HG03558 (cell line): ENCODE data around the gene CDCA7L.
A peak's percentile ranks its signal among the peaks of the same experiment; 100 is the strongest.

Experiments
- ATAC-seq: cut with Tn5 transposase; IDR thresholded peaks from one replicate; pipeline ENCODE4 v1.9.1; 2021; ENCODE audit warnings: moderate number of reproducible peaks; ENCODE audit not compliant: unreplicated experiment; ENCODE audit errors: extremely low read depth

Gene CDCA7L, protein sequence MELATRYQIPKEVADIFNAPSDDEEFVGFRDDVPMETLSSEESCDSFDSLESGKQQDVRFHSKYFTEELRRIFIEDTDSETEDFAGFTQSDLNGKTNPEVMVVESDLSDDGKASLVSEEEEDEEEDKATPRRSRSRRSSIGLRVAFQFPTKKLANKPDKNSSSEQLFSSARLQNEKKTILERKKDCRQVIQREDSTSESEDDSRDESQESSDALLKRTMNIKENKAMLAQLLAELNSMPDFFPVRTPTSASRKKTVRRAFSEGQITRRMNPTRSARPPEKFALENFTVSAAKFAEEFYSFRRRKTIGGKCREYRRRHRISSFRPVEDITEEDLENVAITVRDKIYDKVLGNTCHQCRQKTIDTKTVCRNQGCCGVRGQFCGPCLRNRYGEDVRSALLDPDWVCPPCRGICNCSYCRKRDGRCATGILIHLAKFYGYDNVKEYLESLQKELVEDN

DNA sequence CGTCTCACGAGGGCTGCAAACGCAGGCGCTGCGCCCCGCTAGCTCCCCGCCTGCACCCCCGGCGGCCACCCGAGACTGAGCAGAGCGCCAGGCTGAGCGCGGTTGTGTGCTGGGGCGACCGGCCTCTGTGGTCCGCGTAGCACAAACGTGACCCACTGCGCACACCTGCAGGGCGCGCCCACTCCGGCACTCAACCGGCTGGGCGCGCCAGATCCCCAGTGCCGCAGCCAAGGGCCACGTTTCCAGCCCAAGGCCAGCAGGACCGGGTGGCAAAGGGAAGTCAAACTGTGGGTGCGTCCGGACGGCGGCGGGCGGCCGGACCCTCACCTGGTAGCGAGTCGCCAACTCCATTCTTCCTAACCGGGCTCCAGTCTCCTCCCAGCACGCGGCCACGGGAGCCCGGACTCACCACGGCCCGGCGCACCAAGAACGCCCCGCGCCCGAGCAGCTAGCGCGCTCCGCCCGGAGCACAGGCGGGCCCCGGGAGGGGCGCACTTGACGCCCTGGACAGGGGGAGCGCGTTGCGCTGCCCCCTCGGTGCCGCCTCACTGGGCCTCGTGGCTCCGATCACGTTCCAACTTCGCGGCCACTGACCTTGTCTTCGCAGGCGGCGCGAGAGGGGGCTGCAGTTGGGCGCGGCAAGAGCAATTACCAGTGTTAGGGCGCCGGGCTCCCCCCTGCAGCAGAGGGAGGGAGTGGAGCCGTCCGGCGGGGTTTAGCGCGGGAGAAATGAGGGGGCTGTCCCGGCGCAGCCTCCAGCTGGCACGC lies at the start of gene CDCA7L:
TSS of gene CDCA7L (minus strand) at position 446 of the 768 bp plus-strand sequence. CDS start at position 351, 95 bp downstream.
- peak; percentile 60 for ATAC-seq

- no peak for ATAC-seq
Observed at GRCh38 chr7:21986096-21986495, 40.4 kb upstream of the CDCA7L start.

DNA sequence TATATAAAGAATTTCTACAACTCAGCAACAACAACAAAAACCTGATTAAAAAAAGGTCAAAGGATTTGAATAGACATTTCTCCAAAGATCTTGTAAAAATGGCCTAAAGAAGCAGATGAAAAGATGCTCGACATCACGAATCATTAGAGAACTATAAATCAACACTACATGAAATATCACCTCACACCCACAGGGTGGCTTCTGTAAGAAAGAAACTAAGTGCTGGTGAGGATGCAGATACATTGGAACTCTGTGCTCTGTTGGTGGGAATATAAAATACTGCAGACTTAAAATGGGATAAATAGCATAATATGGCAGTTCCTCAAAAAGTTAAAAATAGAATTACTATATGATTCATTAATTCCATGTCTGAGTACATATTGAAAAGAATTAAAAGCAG lies 38.3 kb upstream of the CDCA7L start:
- ATAC-seq = no peak

- no peak for ATAC-seq
Observed at GRCh38 chr7:21983056-21983455, 37.4 kb upstream of the CDCA7L start.

DNA sequence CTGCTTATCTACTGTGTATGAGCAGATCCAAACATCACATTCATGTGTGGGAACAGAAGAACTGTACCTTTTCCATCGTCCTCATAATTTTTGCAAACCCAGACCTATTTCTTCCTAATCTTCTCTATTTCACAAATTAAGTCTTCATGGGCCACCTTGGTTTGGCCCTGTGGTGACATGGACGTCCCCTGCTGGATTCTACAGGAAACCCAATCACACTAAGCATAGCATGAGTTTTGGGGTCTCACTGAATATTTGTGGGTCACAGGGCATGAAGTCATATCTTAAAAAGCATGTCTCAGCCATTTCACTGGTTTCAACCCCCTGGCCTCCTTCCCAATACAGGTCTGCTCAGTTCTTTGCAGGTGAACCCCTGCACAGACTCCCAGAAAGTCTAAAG lies 35.8 kb upstream of the CDCA7L start:
- ATAC-seq = no peak

GRCh38 chr7:21980926-21981500 lies 35.3 kb upstream of the CDCA7L start:
- no peak for ATAC-seq

GRCh38 chr7:21972397-21972784 lies 26.7 kb upstream of the CDCA7L start:
- no peak for ATAC-seq

DNA sequence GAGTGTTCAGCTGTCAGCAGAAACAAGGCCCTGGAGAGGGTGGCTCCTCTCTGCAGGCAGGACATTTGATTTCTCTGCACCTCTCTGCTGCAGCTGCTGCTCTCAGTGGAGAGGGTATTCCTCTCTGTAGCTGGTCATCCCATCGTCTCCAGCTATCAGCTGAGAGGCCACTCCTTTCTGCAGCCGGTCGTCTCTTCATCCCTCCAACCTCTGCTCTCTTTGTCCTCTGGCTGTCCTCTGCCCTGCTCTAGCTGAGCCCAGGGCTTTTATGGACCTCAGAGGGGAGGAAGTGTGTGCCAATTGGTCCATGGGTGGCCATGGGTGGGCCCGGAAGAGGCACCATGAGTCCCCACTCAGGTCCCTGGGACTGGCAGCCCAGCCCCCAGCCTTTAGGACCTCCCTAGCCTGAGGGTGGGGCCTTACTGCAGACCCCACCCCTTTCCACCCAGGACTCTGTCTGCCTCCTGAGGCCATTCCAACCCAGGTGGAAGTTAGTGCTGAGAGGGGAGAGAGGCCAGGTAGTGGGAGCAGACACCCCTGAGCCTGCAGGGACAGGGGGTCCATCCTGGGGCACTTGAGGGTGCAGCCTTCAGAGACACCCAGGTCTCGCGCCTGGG lies 26.2 kb upstream of the CDCA7L start:
- ATAC-seq = no peak

GRCh38 chr7:21969822-21970221 lies 24.1 kb upstream of the CDCA7L start:
- ATAC-seq = no peak

DNA sequence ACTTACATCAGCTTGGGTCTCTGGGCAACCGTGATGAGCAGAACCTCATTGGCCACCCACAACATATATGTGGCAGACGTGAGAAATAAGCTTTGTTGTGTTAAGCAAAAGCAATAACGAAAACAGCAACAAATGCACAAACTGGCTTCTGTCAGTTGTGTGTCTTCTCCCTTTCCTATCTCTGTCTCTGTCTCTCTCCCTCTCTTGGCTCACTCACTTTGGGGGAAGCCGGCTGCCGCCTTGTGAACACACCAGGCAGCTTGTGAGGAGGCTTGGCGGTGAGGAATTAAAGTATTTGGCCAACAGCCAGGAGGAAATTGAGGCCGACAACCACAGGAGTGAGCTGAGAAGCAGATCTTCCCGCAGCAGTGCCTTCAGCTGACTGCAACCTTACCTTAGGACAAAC lies 21.9 kb upstream of the CDCA7L start:
- ATAC-seq = no peak

DNA sequence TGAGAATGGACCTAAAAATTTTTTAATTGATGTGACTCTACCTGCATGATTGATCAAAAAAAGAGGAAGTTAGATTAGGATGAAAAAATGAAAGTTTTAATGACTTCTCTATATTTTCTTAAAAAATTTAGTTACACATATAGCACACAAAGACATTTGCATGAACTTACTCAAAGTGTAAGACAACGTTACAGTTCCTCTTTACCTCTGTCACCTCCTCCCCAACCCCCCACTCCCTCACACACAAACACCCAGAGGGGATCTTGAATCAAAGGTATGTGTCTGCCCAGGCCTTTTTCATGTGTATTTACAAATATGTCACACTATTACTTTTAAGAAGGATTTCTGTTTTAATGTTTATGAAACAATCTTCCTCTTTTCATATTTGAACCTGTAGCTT lies 20.6 kb upstream of the CDCA7L start:
- peak; percentile 81 for ATAC-seq

GRCh38 chr7:21965291-21965690 lies 19.6 kb upstream of the CDCA7L start:
- no peak for ATAC-seq

DNA sequence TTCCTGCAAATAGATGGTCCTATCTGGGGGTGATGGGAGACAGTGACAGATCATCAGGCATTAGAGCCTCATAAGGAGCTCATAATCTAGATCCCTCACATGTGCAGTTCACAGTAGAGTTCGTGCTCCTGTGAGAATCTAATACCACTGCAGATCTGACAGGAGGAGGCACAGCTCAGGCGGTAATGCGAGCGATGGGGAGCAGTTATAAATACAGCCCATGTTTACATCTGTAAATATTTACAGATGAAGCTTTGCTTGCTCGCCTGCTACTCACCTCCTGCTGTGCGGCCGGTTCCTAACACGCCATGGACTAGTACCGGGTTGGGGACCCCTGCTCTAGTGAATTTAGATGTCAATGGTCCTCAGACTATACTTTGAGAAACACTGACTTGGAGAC lies 17.0 kb upstream of the CDCA7L start:
- no peak for ATAC-seq

DNA sequence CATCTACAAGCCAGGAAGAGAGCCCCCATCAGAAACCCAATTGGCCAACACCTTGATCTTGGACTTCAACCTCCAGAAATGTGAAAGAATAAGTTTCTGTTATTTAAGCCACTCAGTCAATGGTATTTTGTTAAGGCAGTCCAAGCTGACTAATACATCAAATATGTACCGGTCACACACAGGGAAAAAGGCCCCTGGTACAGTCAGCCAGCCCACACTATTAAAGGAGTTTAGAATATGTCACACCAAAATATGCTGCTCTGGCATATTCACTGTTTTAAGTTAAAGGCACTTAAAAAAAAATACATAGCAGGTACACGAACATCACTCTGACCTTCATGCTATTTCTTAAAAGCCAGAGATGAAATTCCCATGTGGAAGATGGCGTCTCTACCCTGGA lies 15.2 kb upstream of the CDCA7L start:
- no peak for ATAC-seq

DNA sequence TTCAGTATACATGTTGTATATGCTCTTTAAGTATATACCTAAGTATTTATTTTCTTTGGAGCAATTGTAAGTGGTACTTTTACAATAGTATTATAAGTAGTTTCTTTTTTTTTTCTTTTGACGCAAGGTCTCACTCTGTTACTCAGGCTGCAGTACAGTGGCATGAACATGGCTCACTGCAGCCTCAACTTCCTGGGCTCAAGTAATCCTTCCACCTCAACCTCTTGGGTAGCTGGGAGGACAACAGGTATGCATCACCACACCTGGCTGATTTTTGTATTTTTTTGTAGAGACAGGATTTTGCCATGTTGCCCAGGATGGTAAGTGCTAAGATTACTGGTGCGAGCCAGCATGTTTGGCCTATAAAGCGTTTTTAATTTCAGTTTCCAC lies 13.7 kb upstream of the CDCA7L start:
- ATAC-seq = no peak

GRCh38 chr7:21953781-21954180 lies 8.1 kb upstream of the CDCA7L start:
- ATAC-seq = no peak

DNA sequence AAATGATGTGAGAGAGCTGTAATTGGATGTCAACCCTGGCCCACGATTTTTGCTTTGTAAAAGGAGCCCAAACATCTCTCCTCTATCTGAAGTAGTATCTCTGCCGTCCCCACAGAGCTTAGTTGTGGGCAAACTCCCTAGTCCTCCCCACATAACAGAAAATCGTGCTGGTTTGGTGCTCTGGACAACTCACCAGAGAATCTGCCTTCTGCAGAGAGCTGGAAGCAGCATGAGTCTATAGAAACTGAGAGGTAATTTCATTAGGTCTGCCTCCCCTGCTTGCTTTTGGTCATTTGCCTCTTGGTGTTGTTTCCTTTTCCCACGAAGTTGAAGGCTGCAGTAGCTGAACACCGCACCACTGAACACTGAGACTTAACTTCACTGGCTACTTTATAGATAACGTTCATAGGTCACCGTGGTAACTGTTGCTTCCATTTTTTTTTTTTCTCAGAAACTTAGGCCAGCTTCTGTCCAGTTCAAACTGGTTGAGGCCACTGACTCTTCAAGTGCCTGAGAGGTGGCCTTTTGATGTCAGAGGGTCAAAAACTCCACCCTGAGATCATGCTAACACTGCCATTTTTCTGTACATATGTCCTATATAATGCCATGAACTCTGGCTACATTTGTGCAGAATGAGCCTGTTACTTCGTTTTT lies 3.3 kb upstream of the CDCA7L start:
- ATAC-seq = no peak

GRCh38 chr7:21948364-21948763 lies 2.7 kb upstream of the CDCA7L start:
- no peak for ATAC-seq

DNA sequence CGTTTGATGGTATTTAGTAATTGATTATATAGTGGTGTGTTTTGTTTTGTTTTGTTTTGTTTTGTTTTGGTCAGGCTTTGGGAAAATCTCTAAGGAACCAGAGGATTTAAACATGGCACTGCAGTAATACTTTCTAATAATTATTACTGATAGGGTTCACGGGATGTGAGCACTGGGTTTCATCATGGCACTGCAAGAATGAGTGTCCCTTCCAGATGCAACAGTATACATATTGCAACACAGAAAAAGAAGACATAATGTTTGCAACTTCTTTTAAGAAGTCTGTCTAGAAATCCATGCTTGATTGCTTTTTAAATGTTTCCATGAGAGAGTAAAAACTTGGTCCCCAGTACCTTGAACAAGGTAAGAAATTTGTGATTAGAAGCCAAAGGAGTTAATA lies 2.2 kb upstream of the CDCA7L start:
- no peak for ATAC-seq

DNA sequence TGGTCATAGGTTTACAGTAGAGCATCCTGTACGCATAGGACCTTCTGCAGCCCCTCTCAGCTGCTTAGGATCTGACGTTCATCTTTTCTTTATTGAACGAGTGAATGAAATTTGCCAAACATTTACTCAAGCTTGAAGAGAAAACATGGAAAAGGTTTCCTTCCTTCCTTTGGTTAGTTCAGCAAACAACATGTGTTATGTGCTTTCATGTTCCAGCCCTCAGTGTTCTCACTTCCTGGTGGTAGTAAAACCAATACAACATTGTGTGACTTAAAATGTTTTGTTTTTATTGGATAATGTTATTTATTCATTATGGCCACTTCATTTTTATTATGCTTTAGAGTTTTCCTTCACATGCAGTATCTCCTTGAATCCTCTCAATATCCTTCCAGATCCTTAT lies 1.4 kb upstream of the CDCA7L start:
- ATAC-seq = no peak
